ENCODE data around the gene GCN1.
A peak's percentile ranks its signal among the peaks of the same experiment; 100 is the strongest.
"Not testable (repeated sequence)": the region's sequence is repeated elsewhere in the genome, so short reads cannot be mapped to it uniquely, and the experiment has no call there.

The GCN1 gene

GRCh38 chr12:120194534-120195395 lies at the start of gene GCN1:
Gene GCN1 (minus strand): TSS chr12:120194715. CDS start chr12:120194697, 18 bp downstream.
- DNase-seq: no peak

GRCh38 chr12:120242971-120243699 lies 48.6 kb upstream of the GCN1 start:
- peak; percentile 76 for DNase-seq

- DNase-seq: no peak
Measured at GRCh38 chr12:120242275-120242799, 47.8 kb upstream of the GCN1 start.

- no peak for DNase-seq
Measured at GRCh38 chr12:120241561-120242274, 47.2 kb upstream of the GCN1 start.

- no peak for DNase-seq
Measured at GRCh38 chr12:120240495-120240833, 45.9 kb upstream of the GCN1 start.

- no peak for DNase-seq
Measured at GRCh38 chr12:120239776-120240494, 45.4 kb upstream of the GCN1 start.

- no peak for DNase-seq
Measured at GRCh38 chr12:120238839-120239445, 44.4 kb upstream of the GCN1 start.

- no peak for DNase-seq
Measured at GRCh38 chr12:120238217-120238616, 43.7 kb upstream of the GCN1 start.

- no peak for DNase-seq
Measured at GRCh38 chr12:120237360-120238171, 43.1 kb upstream of the GCN1 start.

- not testable (repeated sequence) for DNase-seq
Measured at GRCh38 chr12:120236809-120237208, 42.3 kb upstream of the GCN1 start.

GRCh38 chr12:120235369-120236323 lies 41.1 kb upstream of the GCN1 start:
- no peak for DNase-seq

- no peak for DNase-seq
Measured at GRCh38 chr12:120234643-120235368, 40.3 kb upstream of the GCN1 start.

- no peak for DNase-seq
Measured at GRCh38 chr12:120231316-120232011, 36.9 kb upstream of the GCN1 start.

- DNase-seq: no peak
Measured at GRCh38 chr12:120230974-120231315, 36.4 kb upstream of the GCN1 start.

- DNase-seq: no peak
Measured at GRCh38 chr12:120230326-120230973, 35.9 kb upstream of the GCN1 start.

- DNase-seq: no peak
Measured at GRCh38 chr12:120229487-120230325, 35.2 kb upstream of the GCN1 start.

- DNase-seq: no peak
Measured at GRCh38 chr12:120229071-120229486, 34.6 kb upstream of the GCN1 start.
